Endodermal cell (in vitro differentiated cells): Measurements from ENCODE around the gene ARHGAP31. TPM values are rescaled to one million over a fixed set of nuclear protein-coding genes. Genes with fewer than 3 reads are reported as not detected.
"Not testable (repeated sequence)": the region's sequence is repeated elsewhere in the genome, so short reads cannot be mapped to it uniquely, and the experiment has no call there.

Source experiments
- DNase-seq: peaks from one replicate; pipeline ENCODE4 v3.0.0-alpha.2; 2017
- H3K27ac ChIP-seq: 2 replicates; pipeline ENCODE4 v1.5.1; 2013; ENCODE audit warnings: mild to moderate bottlenecking, low read depth, low read length, moderate library complexity
- H3K27me3 ChIP-seq: 2 replicates; pipeline ENCODE4 v1.6.1; 2013; ENCODE audit warnings: mild to moderate bottlenecking, low read length, moderate library complexity; ENCODE audit not compliant: insufficient read depth, control insufficient read depth, poor library complexity, severe bottlenecking
- H3K36me3 ChIP-seq: 2 replicates; pipeline ENCODE4 v1.7.0; 2013; ENCODE audit warnings: mild to moderate bottlenecking, low read length, moderate library complexity; ENCODE audit not compliant: control insufficient read depth, insufficient read depth
- H3K4me1 ChIP-seq: one replicate; pipeline ENCODE4 v1.7.0; 2013; ENCODE audit warnings: low read length; ENCODE audit not compliant: control insufficient read depth, insufficient read depth
- H3K4me3 ChIP-seq: 2 replicates; pipeline ENCODE4 v1.5.1; 2013; ENCODE audit warnings: mild to moderate bottlenecking, low read length, moderate library complexity
- H3K9ac ChIP-seq: 2 replicates; pipeline ENCODE4 v1.6.1; 2013; ENCODE audit warnings: mild to moderate bottlenecking, low read length, moderate library complexity; ENCODE audit not compliant: poor library complexity, severe bottlenecking; ENCODE audit errors: extremely low read depth
- H3K9me3 ChIP-seq: 2 replicates; pipeline ENCODE4 v1.6.1; 2013; ENCODE audit warnings: mild to moderate bottlenecking, low read length, moderate library complexity; ENCODE audit not compliant: control insufficient read depth
- H3K27ac Mint-ChIP-seq: 2 replicates; pipeline ENCODE4 v1.8.0; 2020; ENCODE audit warnings: mixed read lengths
- H3K27me3 Mint-ChIP-seq: 2 replicates; pipeline ENCODE4 v1.8.0; 2021; ENCODE audit warnings: mild to moderate bottlenecking, mixed read lengths; ENCODE audit not compliant: insufficient read depth
- H3K36me3 Mint-ChIP-seq: 2 replicates; pipeline ENCODE4 v1.8.0; 2020; ENCODE audit warnings: low read depth, mixed read lengths
- H3K4me1 Mint-ChIP-seq: 2 replicates; pipeline ENCODE4 v1.8.0; 2020; ENCODE audit warnings: mixed read lengths
- H3K4me3 Mint-ChIP-seq: 2 replicates; pipeline ENCODE4 v1.8.0; 2020; ENCODE audit warnings: mild to moderate bottlenecking, moderate library complexity, mixed read lengths
- H3K9me3 Mint-ChIP-seq: 2 replicates; pipeline ENCODE4 v1.8.0; 2020; ENCODE audit warnings: mild to moderate bottlenecking, mixed read lengths
- CTCF ChIP-seq: fragments of 200-600 bp; sonication (generic); conservative IDR thresholded peaks from 2 replicates; pipeline ENCODE4 v1.5.0; 2021; ENCODE audit warnings: antibody characterized with exemption, mild to moderate bottlenecking
- WGBS, 2 experiments: methylation state at CpG; one replicate each; pipeline versions ENCODE4 v1.1.5 to v1.1.7; 2013; ENCODE audit warnings: missing lambda C conversion rate in 2 of 2, mixed read lengths in 1 of 2; ENCODE audit not compliant: insufficient coverage in 1 of 2, insufficient read length in 1 of 2; 5-methylcytosine and 5-hydroxymethylcytosine counted together
- total RNA-seq, 2 donors: library from RNA; stranded (reverse); fragmentation: NEBNext Ultra II Directional in 1 of 2; extraction: Animal tissue kit (Norgen Biotek cat#: 25700) in 1 of 2; gene quantifications; 2 replicates in 1 of 2; 3 replicates in 1 of 2; pipeline ENCODE4 v1.2.1, GENCODE V29; 2021

The ARHGAP31 gene
- total RNA-seq, 2 donors from 2014 or later: 2.2 to 2.3 TPM

GRCh38 chr3:119352034-119352609, 57.9 kb downstream of the ARHGAP31 start:
- Histone ChIP-seq H3K4me3 (no peak overlapping the region), H3K27me3 (no peaks in the 10 kb centered on the region), H3K27ac (no peak overlapping the region), H3K9me3 (no peaks in the 10 kb centered on the region), H3K36me3 (no peaks in the 10 kb centered on the region), H3K9ac (no peak overlapping the region), H3K4me1 (peaks cover 30% of the 10 kb centered on the region)
- H3K36me3 Mint-ChIP-seq: no peaks in the 10 kb centered on the region
- peak overlapping the region; percentile 57 for H3K27ac Mint-ChIP-seq
- H3K4me3 Mint-ChIP-seq: no peak overlapping the region
- 93 to 96% methylated on average over 4 of the region's 4 CpGs for WGBS, 2 experiments
- H3K9me3 Mint-ChIP-seq: no peaks in the 10 kb centered on the region
- no peaks in the 10 kb centered on the region for H3K27me3 Mint-ChIP-seq
- no peak for TF ChIP-seq CTCF
- no peak for DNase-seq
- H3K4me1 Mint-ChIP-seq: peaks cover 63% of the 10 kb centered on the region

DNA sequence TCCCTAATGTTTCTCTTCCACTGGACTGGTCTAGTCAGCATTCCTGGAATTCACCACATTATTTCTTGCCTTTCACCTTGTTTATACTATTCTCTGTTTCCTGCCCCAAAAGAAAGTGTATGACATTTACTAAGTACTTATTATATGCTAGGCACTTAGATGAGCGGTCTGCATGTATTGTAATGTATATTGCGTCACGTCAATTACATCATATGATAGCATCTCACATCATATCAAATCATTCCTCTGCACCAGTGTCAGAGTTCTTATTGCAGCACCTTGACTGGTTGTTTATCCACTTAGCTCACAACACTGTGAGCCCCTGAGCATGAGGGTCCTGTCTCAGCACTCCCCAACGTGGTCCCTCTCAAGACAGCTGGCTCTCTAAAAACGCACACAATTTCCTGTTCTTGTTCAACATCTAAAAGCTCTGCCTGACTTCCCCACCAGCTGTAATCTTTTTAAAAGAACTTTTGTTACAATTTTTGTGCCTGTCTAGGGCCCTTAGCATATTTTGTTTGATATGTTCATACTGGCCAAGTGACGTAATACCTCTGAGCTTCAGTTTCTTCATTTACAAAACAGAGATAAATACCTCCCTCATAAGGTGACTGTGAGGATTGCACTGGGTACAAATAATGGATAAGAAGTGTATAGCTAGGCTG, 58.8 kb downstream of the ARHGAP31 start:
- H3K36me3 ChIP-seq: no peaks in the 10 kb centered on the region
- 89 to 90% methylated on average over 4 to 6 of the region's 6 CpGs for WGBS, 2 experiments
- H3K9me3 ChIP-seq: no peaks in the 10 kb centered on the region
- no peaks in the 10 kb centered on the region for H3K36me3 Mint-ChIP-seq
- H3K4me1 Mint-ChIP-seq: peaks cover 59% of the 10 kb centered on the region
- no peaks in the 10 kb centered on the region for H3K9me3 Mint-ChIP-seq
- H3K9ac ChIP-seq: no peak overlapping the region
- H3K4me3 ChIP-seq: no peak overlapping the region
- no peak for DNase-seq
- H3K4me1 ChIP-seq: peaks cover 24% of the 10 kb centered on the region
- no peaks in the 10 kb centered on the region for H3K27me3 Mint-ChIP-seq
- no peak overlapping the region for H3K27ac Mint-ChIP-seq
- no peaks in the 10 kb centered on the region for H3K27me3 ChIP-seq
- peak; percentile 54 for TF ChIP-seq CTCF
- no peak overlapping the region for H3K27ac ChIP-seq
- no peak overlapping the region for H3K4me3 Mint-ChIP-seq

DNA sequence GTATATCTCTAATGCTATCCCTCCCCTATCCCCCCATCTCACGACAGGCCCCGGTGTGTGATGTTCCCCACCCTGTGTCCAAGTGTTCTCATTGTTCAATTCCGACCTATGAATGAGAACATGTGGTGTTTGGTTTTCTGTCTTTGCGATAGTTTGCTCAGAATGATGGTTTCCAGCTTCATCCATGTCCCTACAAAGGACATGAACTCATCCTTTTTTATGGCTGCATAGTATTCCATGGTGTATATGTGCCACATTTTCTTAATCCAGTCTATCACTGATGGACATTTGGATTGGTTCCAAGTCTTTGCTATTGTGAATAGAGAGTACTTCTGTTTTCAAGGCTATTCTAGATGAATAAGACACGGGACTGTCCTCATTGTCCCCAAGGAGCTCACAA, 61.4 kb downstream of the ARHGAP31 start:
- H3K27me3 Mint-ChIP-seq, H3K9ac ChIP-seq, H3K9me3 Mint-ChIP-seq, H3K4me3 ChIP-seq, H3K36me3 Mint-ChIP-seq, H3K27ac Mint-ChIP-seq, DNase-seq, H3K27me3 ChIP-seq, H3K36me3 ChIP-seq, H3K9me3 ChIP-seq, H3K27ac ChIP-seq, H3K4me3 Mint-ChIP-seq: not testable (repeated sequence)
- 90 to 93% methylated on average over 1 to 4 of the region's 5 CpGs for WGBS, 2 experiments
- peaks cover 14% of the 10 kb centered on the region for H3K4me1 ChIP-seq
- peaks cover 49% of the 10 kb centered on the region for H3K4me1 Mint-ChIP-seq
